ENCODE measurements around the gene TRIP13. TPM values are rescaled to one million over a fixed set of nuclear protein-coding genes. Genes with fewer than 3 reads are reported as not detected.

The TRIP13 gene
- total RNA-seq, 2 donors from 2014 or later = 21.9 to 32.4 TPM

GRCh38 chr5:909994-910768 is 17.5 kb downstream of the TRIP13 start:
- peaks cover 9% of the 10 kb centered on the region for H3K4me1 Mint-ChIP-seq
- H3K27me3 ChIP-seq (ENCODE audit: control insufficient read depth, insufficient read depth, low read length, poor library complexity, severe bottlenecking) = no peaks in the 10 kb centered on the region
- no peak overlapping the region for H3K27ac ChIP-seq (ENCODE audit: low read depth, low read length)
- no peak overlapping the region for H3K27ac Mint-ChIP-seq
- WGBS, 2 experiments (ENCODE audit: insufficient coverage in 1 of 2, insufficient read length in 1 of 2) = 92 to 96% methylated on average over 17 to 18 of the region's 18 CpGs
- no peak overlapping the region for H3K4me3 ChIP-seq (ENCODE audit: low read length)
- peaks cover 7% of the 10 kb centered on the region for H3K9me3 ChIP-seq (ENCODE audit: control insufficient read depth, low read length)
- no peaks in the 10 kb centered on the region for H3K27me3 Mint-ChIP-seq (ENCODE audit: insufficient read depth)
- H3K9me3 Mint-ChIP-seq = no peaks in the 10 kb centered on the region
- DNase-seq = peak; percentile 33
- no peak for TF ChIP-seq CTCF (conservative IDR thresholded peaks at IDR 0.05)
- H3K36me3 ChIP-seq (ENCODE audit: control insufficient read depth, insufficient read depth, low read length) = peaks cover 80% of the 10 kb centered on the region
- H3K4me3 Mint-ChIP-seq = no peak overlapping the region
- H3K9ac ChIP-seq (ENCODE audit: extremely low read depth, low read length, poor library complexity, severe bottlenecking) = no peak overlapping the region
- no peaks in the 10 kb centered on the region for H3K4me1 ChIP-seq (ENCODE audit: control insufficient read depth, insufficient read depth, low read length)
- peaks cover 82% of the 10 kb centered on the region for H3K36me3 Mint-ChIP-seq (ENCODE audit: low read depth)

GRCh38 chr5:910769-911160 is 18.1 kb downstream of the TRIP13 start:
- Mint-ChIP-seq H3K4me1 (peaks cover 9% of the 10 kb centered on the region), H3K27ac (no peak overlapping the region), H3K27me3 (ENCODE audit: insufficient read depth) (no peaks in the 10 kb centered on the region), H3K36me3 (ENCODE audit: low read depth) (peaks cover 80% of the 10 kb centered on the region), H3K4me3 (no peak overlapping the region), H3K9me3 (no peaks in the 10 kb centered on the region)
- Histone ChIP-seq H3K4me1 (ENCODE audit: control insufficient read depth, insufficient read depth, low read length) (no peaks in the 10 kb centered on the region), H3K4me3 (ENCODE audit: low read length) (no peak overlapping the region), H3K9ac (ENCODE audit: extremely low read depth, low read length, poor library complexity, severe bottlenecking) (no peak overlapping the region), H3K9me3 (ENCODE audit: control insufficient read depth, low read length) (peaks cover 7% of the 10 kb centered on the region), H3K27ac (ENCODE audit: low read depth, low read length) (no peak overlapping the region), H3K36me3 (ENCODE audit: control insufficient read depth, insufficient read depth, low read length) (peaks cover 78% of the 10 kb centered on the region), H3K27me3 (ENCODE audit: control insufficient read depth, insufficient read depth, low read length, poor library complexity, severe bottlenecking) (no peaks in the 10 kb centered on the region)
- no peak for DNase-seq
- TF ChIP-seq CTCF (conservative IDR thresholded peaks at IDR 0.05) = no peak
- 94 to 95% methylated on average over 3 to 7 of the region's 7 CpGs for WGBS, 2 experiments (ENCODE audit: insufficient coverage in 1 of 2, insufficient read length in 1 of 2)

- H3K9ac ChIP-seq (ENCODE audit: extremely low read depth, low read length, poor library complexity, severe bottlenecking) = no peak overlapping the region
- peaks cover 9% of the 10 kb centered on the region for H3K4me1 Mint-ChIP-seq
- H3K4me1 ChIP-seq (ENCODE audit: control insufficient read depth, insufficient read depth, low read length) = peaks cover under 1% of the 10 kb centered on the region
- no peak for TF ChIP-seq CTCF (conservative IDR thresholded peaks at IDR 0.05)
- WGBS, 2 experiments (ENCODE audit: insufficient coverage in 1 of 2, insufficient read length in 1 of 2) = 97 to 98% methylated on average over 7 to 11 of the region's 11 CpGs
- H3K4me3 Mint-ChIP-seq = no peak overlapping the region
- H3K36me3 Mint-ChIP-seq (ENCODE audit: low read depth) = peaks cover 84% of the 10 kb centered on the region
- H3K9me3 ChIP-seq (ENCODE audit: control insufficient read depth, low read length) = peaks cover 7% of the 10 kb centered on the region
- H3K27me3 Mint-ChIP-seq (ENCODE audit: insufficient read depth) = no peaks in the 10 kb centered on the region
- no peaks in the 10 kb centered on the region for H3K9me3 Mint-ChIP-seq
- H3K27ac Mint-ChIP-seq = no peak overlapping the region
- no peak overlapping the region for H3K4me3 ChIP-seq (ENCODE audit: low read length)
- peaks cover 79% of the 10 kb centered on the region for H3K36me3 ChIP-seq (ENCODE audit: control insufficient read depth, insufficient read depth, low read length)
- no peak overlapping the region for H3K27ac ChIP-seq (ENCODE audit: low read depth, low read length)
- no peak for DNase-seq
- H3K27me3 ChIP-seq (ENCODE audit: control insufficient read depth, insufficient read depth, low read length, poor library complexity, severe bottlenecking) = no peaks in the 10 kb centered on the region
These were observed 18.9 kb downstream of the TRIP13 start for GRCh38 chr5:911601-912000.
